HCT116 (cell line): Measurements from ENCODE around the gene CISH. TPM values are rescaled to one million over a fixed set of nuclear protein-coding genes. Genes with fewer than 3 reads are reported as not detected.

Experiments
- ATAC-seq: fragments of 200-7000 bp; cut with Tn5 transposase; 2 replicates; pipeline ENCODE4 v1.9.1; 2020; ENCODE audit warnings: mild to moderate bottlenecking, moderate library complexity
- BruUV-seq: library from RNA; stranded (reverse); fragments of 400-500 nt; replicated peaks from 2 replicates; lab custom pipeline; 2021; lab: Mats Ljungman, UMichigan
- CTCF ChIA-PET: fragments of 300-600 bp; sonication (Branson Sonifier 250); formaldehyde crosslinking; loops from one replicate; lab custom pipeline; 2021; ENCODE audit warnings: antibody characterized with exemption; lab: Charles Lee
- POLR2A ChIA-PET: fragments of 300-600, 350-600 bp; sonication (Branson Sonifier 250); formaldehyde crosslinking; loops from one replicate; lab custom pipeline; 2021; ENCODE audit warnings: antibody characterized with exemption; lab: Charles Lee
- RAD21 ChIA-PET, 2 experiments: fragments of 300-600 bp; sonication (Branson Sonifier 250); formaldehyde crosslinking; loops; one replicate each; lab custom pipeline; 2023; ENCODE audit warnings: low total read pairs in 2 of 2; ENCODE audit not compliant: uncharacterized antibody in 2 of 2, unreplicated experiment in 2 of 2, low non-redundant PET in 1 of 2; lab: Charles Lee
- DNase-seq: peaks from one replicate; pipeline ENCODE4 v3.0.0-alpha.2; 2010; ENCODE audit warnings: low read depth, low spot score
- H2AFZ ChIP-seq: fragments of 200-600 bp; shearing (Covaris generic), sonication (generic); 2 replicates; pipeline ENCODE4 v1.6.1; 2017; ENCODE audit warnings: low read depth, mixed run types, mixed read lengths, antibody characterized with exemption, low read length; ENCODE audit not compliant: poor library complexity, severe bottlenecking
- H3K27ac ChIP-seq: 2 replicates; pipeline ENCODE4 v1.5.1; 2012; ENCODE audit warnings: low read depth, low read length
- H3K27me3 ChIP-seq: fragments of 200-600 bp; sonication (generic); 2 replicates; pipeline ENCODE4 v1.6.1; 2016; ENCODE audit warnings: mixed run types, low read length, mixed read lengths; ENCODE audit not compliant: insufficient read depth
- H3K36me3 ChIP-seq, 2 experiments: fragments of 200-500 bp in 1 of 2; fragments of 200-600 bp in 1 of 2; sonication (Bioruptor generic) in 1 of 2; sonication (generic) in 1 of 2; 2 replicates each; pipeline versions ENCODE4 v1.5.1 to v1.6.1; 2014 to 2016; ENCODE audit warnings: low read length in 2 of 2, inconsistent platforms in 1 of 2, mixed read lengths in 1 of 2, mixed run types in 1 of 2; ENCODE audit not compliant: insufficient read depth in 2 of 2, control insufficient read depth in 1 of 2
- H3K4me1 ChIP-seq, 2 experiments: fragments of 200-600 bp in 1 of 2; sonication (generic) in 1 of 2; 2 replicates each; pipeline versions ENCODE4 v1.5.1 to v1.6.1; 2012 to 2017; ENCODE audit warnings: low read length in 2 of 2, inconsistent platforms in 1 of 2, mild to moderate bottlenecking in 1 of 2, mixed read lengths in 1 of 2, mixed run types in 1 of 2, moderate library complexity in 1 of 2; ENCODE audit not compliant: insufficient read depth in 2 of 2, control insufficient read depth in 1 of 2
- H3K4me2 ChIP-seq: fragments of 200-600 bp; sonication (generic); 2 replicates; pipeline ENCODE4 v1.6.1; 2017; ENCODE audit warnings: mixed run types, low read length, mixed read lengths
- H3K4me3 ChIP-seq, 2 experiments: fragments of 200-600 bp in 1 of 2; sonication (generic) in 1 of 2; replicated peaks in 1 of 2; 2 replicates each; pipeline ENCODE4 v1.5.1; 2011 to 2016; ENCODE audit warnings: low read length in 2 of 2, control low read depth in 1 of 2, low read depth in 1 of 2, mild to moderate bottlenecking in 1 of 2, mixed read lengths in 1 of 2, mixed run types in 1 of 2
- H3K79me2 ChIP-seq: fragments of 200-600 bp; sonication (generic); 2 replicates; pipeline ENCODE4 v1.6.1; 2017; ENCODE audit warnings: mild to moderate bottlenecking, mixed run types, low read length, moderate library complexity, mixed read lengths; ENCODE audit not compliant: insufficient read depth
- H3K9ac ChIP-seq: fragments of 200-600 bp; sonication (generic); 2 replicates; pipeline ENCODE4 v1.6.1; 2016; ENCODE audit warnings: low read length, mixed read lengths
- H3K9me2 ChIP-seq: fragments of 200-600 bp; sonication (generic), shearing (Covaris generic); 2 replicates; pipeline ENCODE4 v1.6.1; 2017; ENCODE audit warnings: mixed run types, mild to moderate bottlenecking, moderate library complexity; ENCODE audit not compliant: insufficient read depth
- H3K9me3 ChIP-seq, 2 experiments: fragments of 200-500 bp in 1 of 2; fragments of 200-600 bp in 1 of 2; sonication (Bioruptor generic) in 1 of 2; sonication (generic) in 1 of 2; 2 replicates each; pipeline ENCODE4 v1.6.1; 2014 to 2017; ENCODE audit warnings: low read length in 2 of 2, mixed read lengths in 2 of 2, inconsistent platforms in 1 of 2, low read depth in 1 of 2, mild to moderate bottlenecking in 1 of 2, mixed run types in 1 of 2, moderate library complexity in 1 of 2; ENCODE audit not compliant: control insufficient read depth in 1 of 2, insufficient read depth in 1 of 2
- H4K20me1 ChIP-seq: fragments of 200-600 bp; sonication (generic), shearing (Covaris generic); 2 replicates; pipeline ENCODE4 v1.6.1; 2017; ENCODE audit warnings: mixed run types, mild to moderate bottlenecking, moderate library complexity; ENCODE audit not compliant: insufficient read depth
- ELF1 ChIP-seq: IDR thresholded peaks from 2 replicates; pipeline ENCODE4 v1.6.1; 2012; ENCODE audit warnings: low read depth, borderline replicate concordance
- EZH2 ChIP-seq: fragments of 200-600 bp; sonication (generic); IDR thresholded peaks from 2 replicates; pipeline ENCODE4 v1.6.1; 2017; ENCODE audit warnings: antibody characterized with exemption, mixed run types
- FOSL1 ChIP-seq: IDR thresholded peaks from 2 replicates; pipeline ENCODE4 v1.6.1; 2012; ENCODE audit warnings: low read depth
- POLR2A ChIP-seq: IDR thresholded peaks from 2 replicates; pipeline ENCODE4 v1.7.0; 2011; ENCODE audit warnings: borderline replicate concordance; ENCODE audit not compliant: insufficient read depth, insufficient read length; ENCODE audit errors: extremely low read depth
- SP1 ChIP-seq: IDR thresholded peaks from 2 replicates; pipeline ENCODE4 v1.6.1; 2012; ENCODE audit warnings: low read depth
- YY1 ChIP-seq: IDR thresholded peaks from 2 replicates; pipeline ENCODE4 v1.6.1; 2011; ENCODE audit warnings: low read length, low read depth, moderate library complexity, mild to moderate bottlenecking; ENCODE audit not compliant: insufficient replicate concordance; ENCODE audit errors: extremely low read depth
- intact Hi-C: fragments of 100-400 bp; cut with micrococcal nuclease; formaldehyde crosslinking; loops from 2 replicates; pipeline ENCODE4 v1.10.0; 2022
- total RNA-seq: library from RNA; stranded (reverse); gene quantifications from one replicate; pipeline ENCODE4 v1.2.1, GENCODE V29; 2021; ENCODE audit not compliant: unreplicated experiment
- TF ChIP-seq, protein P1 (sequence below), 3 experiments: fragments of 200-600 bp in 1 of 3; sonication (generic) in 1 of 3; IDR thresholded peaks in 2 of 3; conservative IDR thresholded peaks in 1 of 3; 2 replicates each; pipeline ENCODE4 v1.5.1; 2012 to 2017; ENCODE audit warnings: low read depth in 2 of 3, low read length in 2 of 3, antibody characterized with exemption in 1 of 3, borderline replicate concordance in 1 of 3, control low read depth in 1 of 3, mild to moderate bottlenecking in 1 of 3, mixed read lengths in 1 of 3, mixed run types in 1 of 3, moderate library complexity in 1 of 3; ENCODE audit not compliant: insufficient read depth in 1 of 3

The CISH gene
- total RNA-seq, 1 experiment from 2014 or later, result 4.5 TPM

DNA sequence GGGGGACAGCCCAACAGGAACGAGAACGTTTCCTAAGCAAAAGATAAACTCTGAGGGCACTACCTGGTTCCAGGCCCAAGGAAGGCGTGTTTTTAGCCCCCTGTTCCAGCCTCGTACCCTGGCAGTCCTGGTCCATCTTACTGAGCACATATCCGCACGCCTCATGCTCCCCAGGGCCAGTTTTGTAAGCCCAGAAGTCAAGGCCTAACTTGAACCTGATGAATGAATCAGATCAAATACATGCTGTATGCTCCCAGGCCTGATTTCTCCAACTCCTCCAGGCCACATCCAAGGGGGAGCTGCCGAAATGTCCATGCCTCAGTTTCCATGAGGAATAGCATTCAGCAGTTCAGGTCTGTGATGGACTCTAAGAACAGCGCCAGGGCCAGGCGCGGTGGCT is 48.8 kb upstream of the CISH start:
- Histone ChIP-seq H3K9me2 (no peaks in the 10 kb centered on the region), H3K27ac (no peak overlapping the region), H3K4me2 (no peak overlapping the region), H2AFZ (no peak overlapping the region), H3K9ac (no peak overlapping the region), H4K20me1 (no peaks in the 10 kb centered on the region), H3K9me3 (no peaks in the 10 kb centered on the region), H3K4me3 (no peak overlapping the region), H3K79me2 (no peaks in the 10 kb centered on the region), H3K27me3 (no peaks in the 10 kb centered on the region), H3K4me1 (peaks cover 12 to 22% of the 10 kb centered on the region in 2 experiments), H3K36me3 (no peaks in the 10 kb centered on the region)
- CTCF ChIA-PET, result no interaction called here
- intact Hi-C loops, result no loop called here
- ATAC-seq, result no peak
- DNase-seq, result no peak
- POLR2A ChIA-PET, result interaction anchor here (1.0 kb wide), 1 partner anchor 9 kb away, joined by 3 read pairs; no protein-coding TSS in a partner anchor
- RAD21 ChIA-PET, result no interaction called here
- BruUV-seq, result no TSS peak
- TF ChIP-seq, protein P1, sequence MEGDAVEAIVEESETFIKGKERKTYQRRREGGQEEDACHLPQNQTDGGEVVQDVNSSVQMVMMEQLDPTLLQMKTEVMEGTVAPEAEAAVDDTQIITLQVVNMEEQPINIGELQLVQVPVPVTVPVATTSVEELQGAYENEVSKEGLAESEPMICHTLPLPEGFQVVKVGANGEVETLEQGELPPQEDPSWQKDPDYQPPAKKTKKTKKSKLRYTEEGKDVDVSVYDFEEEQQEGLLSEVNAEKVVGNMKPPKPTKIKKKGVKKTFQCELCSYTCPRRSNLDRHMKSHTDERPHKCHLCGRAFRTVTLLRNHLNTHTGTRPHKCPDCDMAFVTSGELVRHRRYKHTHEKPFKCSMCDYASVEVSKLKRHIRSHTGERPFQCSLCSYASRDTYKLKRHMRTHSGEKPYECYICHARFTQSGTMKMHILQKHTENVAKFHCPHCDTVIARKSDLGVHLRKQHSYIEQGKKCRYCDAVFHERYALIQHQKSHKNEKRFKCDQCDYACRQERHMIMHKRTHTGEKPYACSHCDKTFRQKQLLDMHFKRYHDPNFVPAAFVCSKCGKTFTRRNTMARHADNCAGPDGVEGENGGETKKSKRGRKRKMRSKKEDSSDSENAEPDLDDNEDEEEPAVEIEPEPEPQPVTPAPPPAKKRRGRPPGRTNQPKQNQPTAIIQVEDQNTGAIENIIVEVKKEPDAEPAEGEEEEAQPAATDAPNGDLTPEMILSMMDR (IDR thresholded peaks at IDR 0.05 in 2 of 3, conservative IDR thresholded peaks at IDR 0.05 in 1 of 3; ENCODE audit: borderline replicate concordance in 1 of 3, insufficient read depth in 1 of 3, low read depth in 2 of 3, low read length in 2 of 3), result 0 out of 6 replicates have a peak, but pooled peaks of 1 of the 3 experiments have one; percentile 6
- no peak for TF ChIP-seq POLR2A

DNA sequence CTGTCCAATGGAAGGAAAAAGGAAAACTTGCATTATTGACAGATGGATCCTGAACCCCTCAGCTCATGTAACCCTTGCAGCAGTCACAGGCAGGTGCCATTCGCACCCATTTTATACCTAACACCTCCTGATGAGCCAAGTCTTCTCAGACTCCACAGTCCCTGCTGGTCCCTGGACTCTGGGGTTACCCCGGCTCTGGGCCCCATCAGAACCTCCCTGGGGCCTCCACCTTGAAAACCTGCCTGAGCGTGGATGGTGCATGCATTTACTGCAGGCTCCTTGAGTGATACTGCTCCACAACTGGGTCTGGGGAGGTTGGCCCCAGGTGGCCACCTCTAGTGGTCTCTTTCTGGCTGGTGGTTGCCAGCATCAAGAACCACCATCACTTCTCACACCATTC is 47.3 kb upstream of the CISH start:
- peaks cover 12 to 32% of the 10 kb centered on the region in 2 experiments for H3K4me1 ChIP-seq
- no peak overlapping the region for H2AFZ ChIP-seq
- H3K4me3 ChIP-seq, result no peak overlapping the region
- no peak for TF ChIP-seq ELF1
- TF ChIP-seq EZH2, result no peak
- TF ChIP-seq FOSL1, result no peak
- no peak for TF ChIP-seq YY1
- no peak for TF ChIP-seq SP1
- no peaks in the 10 kb centered on the region for H4K20me1 ChIP-seq
- H3K9me3 ChIP-seq, result no peaks in the 10 kb centered on the region
- H3K9me2 ChIP-seq, result no peaks in the 10 kb centered on the region
- no peaks in the 10 kb centered on the region for H3K27me3 ChIP-seq
- ChIA-PET POLR2A (interaction anchor here (0.6 kb wide), 1 partner anchor 11 kb away, joined by 4 read pairs; no protein-coding TSS in a partner anchor), RAD21 (no interaction called here), CTCF (no interaction called here)
- H3K4me2 ChIP-seq, result no peak overlapping the region
- ATAC-seq (no peak), DNase-seq (no peak)
- H3K27ac ChIP-seq, result no peak overlapping the region
- no peaks in the 10 kb centered on the region for H3K79me2 ChIP-seq
- H3K9ac ChIP-seq, result no peak overlapping the region
- intact Hi-C loops, result no loop called here
- BruUV-seq, result no TSS peak
- H3K36me3 ChIP-seq, result no peaks in the 10 kb centered on the region
